Measurements from ENCODE around the gene NOG. TPM values are rescaled to one million over a fixed set of nuclear protein-coding genes. Genes with fewer than 3 reads are reported as not detected.

NOG gene
- total RNA-seq, 4 donors from 2014 or later = 0.37 to 0.82 (median 0.68) TPM

DNA sequence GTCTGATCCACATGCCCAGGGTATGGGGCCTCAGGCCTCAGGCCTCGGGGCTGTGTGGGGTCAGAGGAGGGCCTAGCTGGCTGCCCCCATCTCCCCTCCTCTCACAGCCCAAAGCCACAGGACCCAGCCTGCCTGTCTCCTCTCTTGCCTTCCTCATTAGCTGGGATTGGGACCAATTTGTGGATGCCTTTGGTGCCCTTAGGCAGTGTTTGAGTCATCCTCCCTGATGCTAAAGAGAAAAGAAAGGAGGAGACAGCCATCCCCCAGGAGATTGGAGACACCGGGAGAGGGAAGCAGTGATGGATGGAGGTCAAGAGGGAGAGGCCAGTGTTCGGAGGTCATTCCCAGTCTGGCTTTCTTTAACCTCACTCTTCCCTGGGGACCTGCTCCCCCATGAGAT is 23.3 kb upstream of the NOG start:
- TF ChIP-seq, protein P1, sequence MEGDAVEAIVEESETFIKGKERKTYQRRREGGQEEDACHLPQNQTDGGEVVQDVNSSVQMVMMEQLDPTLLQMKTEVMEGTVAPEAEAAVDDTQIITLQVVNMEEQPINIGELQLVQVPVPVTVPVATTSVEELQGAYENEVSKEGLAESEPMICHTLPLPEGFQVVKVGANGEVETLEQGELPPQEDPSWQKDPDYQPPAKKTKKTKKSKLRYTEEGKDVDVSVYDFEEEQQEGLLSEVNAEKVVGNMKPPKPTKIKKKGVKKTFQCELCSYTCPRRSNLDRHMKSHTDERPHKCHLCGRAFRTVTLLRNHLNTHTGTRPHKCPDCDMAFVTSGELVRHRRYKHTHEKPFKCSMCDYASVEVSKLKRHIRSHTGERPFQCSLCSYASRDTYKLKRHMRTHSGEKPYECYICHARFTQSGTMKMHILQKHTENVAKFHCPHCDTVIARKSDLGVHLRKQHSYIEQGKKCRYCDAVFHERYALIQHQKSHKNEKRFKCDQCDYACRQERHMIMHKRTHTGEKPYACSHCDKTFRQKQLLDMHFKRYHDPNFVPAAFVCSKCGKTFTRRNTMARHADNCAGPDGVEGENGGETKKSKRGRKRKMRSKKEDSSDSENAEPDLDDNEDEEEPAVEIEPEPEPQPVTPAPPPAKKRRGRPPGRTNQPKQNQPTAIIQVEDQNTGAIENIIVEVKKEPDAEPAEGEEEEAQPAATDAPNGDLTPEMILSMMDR (IDR thresholded peaks at IDR 0.05) = no peak

DNA sequence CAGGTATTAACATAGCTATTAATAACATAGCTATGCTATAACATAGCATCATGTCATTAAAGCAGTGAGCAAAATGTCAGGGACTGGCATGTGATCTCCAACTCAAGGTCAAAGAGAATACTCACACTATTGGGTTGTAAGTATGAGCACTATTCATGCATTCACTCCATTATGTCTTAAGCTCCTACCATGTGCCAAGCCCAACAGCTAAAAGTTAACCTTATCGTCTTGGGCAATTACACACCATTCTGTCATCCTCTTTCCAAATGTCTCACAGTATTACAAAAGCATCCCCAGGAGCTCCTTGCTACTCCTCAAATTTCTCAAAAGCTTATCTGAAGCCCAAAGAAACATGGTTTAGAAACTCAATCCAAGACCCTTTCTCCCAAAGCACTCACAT is 22.0 kb upstream of the NOG start:
- TF ChIP-seq, protein P1 (IDR thresholded peaks at IDR 0.05) = no peak
- DNase-seq (ENCODE audit: low spot score) = no peak
- ATAC-seq (ENCODE audit: low FRiP score) = no peak

More for the DNA sequence above, 23.3 kb upstream of the NOG start:
- DNase-seq (ENCODE audit: low spot score) (no peak), ATAC-seq (ENCODE audit: low FRiP score) (no peak)

- no peak for DNase-seq (ENCODE audit: low spot score)
- ATAC-seq (ENCODE audit: low FRiP score) = no peak
- TF ChIP-seq, protein P1 (IDR thresholded peaks at IDR 0.05) = no peak
Measured at GRCh38 chr17:56577190-56577842, 16.2 kb upstream of the NOG start.

DNA sequence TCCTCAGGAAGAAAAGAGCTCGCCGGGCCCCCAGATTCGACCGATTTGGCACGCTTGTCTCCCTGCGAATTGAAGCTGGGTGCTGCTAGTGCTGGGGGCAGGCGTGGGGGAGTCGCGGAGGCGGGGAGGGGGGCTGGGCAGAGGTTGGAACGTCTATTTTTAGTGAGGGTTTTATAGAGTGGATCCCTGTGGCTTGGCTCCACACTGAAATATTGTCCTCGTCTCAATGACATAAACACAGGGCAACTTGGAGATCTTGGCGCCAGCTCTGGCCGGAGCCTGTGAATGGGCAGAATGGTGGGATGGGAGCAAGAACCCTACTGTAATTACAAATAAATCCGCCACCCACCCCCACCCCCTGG is 15.7 kb upstream of the NOG start:
- TF ChIP-seq, protein P1 (IDR thresholded peaks at IDR 0.05) = no peak
- DNase-seq (ENCODE audit: low spot score) = no peak
- ATAC-seq (ENCODE audit: low FRiP score) = no peak

DNA sequence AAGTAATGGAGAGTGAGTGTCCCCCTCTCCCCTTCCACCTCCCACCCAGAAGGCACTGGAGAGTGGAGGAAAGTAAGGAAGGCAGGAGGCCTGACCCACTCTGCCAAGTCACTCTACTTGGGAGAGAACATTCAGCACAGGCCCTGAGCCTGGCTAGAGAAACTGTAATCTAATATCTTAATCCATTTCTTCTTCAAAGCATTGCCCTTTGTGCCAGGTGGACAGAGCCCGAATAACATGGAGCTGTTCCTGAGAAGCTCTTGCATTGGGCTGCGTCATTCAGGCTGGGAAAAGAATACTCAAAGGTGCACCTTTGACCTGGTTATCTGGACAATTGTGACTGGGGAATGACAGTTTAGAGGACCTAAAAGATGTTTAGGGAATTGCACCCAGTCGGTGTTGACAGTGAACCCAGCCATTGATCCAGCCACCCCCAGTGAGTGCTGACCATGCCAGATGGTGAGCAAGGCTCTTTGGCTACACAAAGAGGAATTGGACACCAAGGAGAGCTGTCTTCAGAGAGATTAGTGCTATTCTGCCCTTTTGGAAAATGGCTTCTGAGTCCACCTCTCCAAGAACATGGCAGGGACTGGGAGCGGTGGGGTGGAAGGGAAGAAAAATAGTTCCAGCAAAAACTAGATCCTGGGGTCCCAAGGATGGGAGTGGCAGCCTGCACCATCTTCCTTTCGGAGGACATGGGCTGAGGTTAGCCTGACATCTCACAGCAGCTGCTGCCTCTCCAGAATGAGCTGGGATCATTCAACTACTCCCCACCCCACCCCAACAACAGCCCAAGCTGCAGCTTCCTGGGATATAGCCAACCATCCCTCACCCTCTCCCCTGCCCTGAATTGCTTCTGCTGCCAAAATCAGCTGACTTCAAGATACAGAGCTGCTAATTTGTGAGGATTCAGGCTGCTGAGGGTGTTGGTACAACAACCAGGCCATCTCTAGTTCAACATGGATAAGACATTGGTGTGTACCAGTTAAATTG is 11.6 kb upstream of the NOG start:
- ATAC-seq (ENCODE audit: low FRiP score) = no peak
- DNase-seq (ENCODE audit: low spot score) = no peak
- TF ChIP-seq, protein P1 (IDR thresholded peaks at IDR 0.05) = no peak

DNA sequence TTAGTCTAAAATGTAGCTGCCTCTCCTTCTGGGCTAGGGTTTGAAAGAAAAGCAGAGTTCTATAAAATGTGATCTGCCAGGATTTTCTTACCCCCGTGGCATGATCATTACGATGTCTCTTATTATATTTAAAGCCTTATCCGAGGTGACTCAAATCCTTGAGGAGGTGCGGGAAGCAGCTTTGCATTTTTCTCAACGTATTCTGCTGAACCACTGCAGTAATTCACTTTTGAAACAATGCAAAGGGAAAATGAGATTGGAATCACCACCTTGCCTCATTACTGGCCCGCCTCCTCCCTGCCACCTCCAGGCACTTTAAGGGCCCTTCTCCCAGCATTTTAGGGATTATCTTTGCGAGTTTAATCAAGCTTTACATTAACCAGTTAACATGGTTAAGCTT is 9.7 kb upstream of the NOG start:
- TF ChIP-seq, protein P1 (IDR thresholded peaks at IDR 0.05) = no peak
- ATAC-seq (ENCODE audit: low FRiP score) (no peak), DNase-seq (ENCODE audit: low spot score) (no peak)

Measured in omental fat pad (tissue), 4 donors.